DMS79 (cell line): ENCODE measurements around the gene MYOZ1.

Source experiments
- DNase-seq: peaks from one replicate; lab custom pipeline; 2025; lab: John Stamatoyannopoulos, UW

MYOZ1 gene

GRCh38 chr10:73593812-73594211 lies 47.5 kb downstream of the MYOZ1 start:
- no peak for DNase-seq

- no peak for DNase-seq
These were observed 48.2 kb downstream of the MYOZ1 start for GRCh38 chr10:73593110-73593509.

DNA sequence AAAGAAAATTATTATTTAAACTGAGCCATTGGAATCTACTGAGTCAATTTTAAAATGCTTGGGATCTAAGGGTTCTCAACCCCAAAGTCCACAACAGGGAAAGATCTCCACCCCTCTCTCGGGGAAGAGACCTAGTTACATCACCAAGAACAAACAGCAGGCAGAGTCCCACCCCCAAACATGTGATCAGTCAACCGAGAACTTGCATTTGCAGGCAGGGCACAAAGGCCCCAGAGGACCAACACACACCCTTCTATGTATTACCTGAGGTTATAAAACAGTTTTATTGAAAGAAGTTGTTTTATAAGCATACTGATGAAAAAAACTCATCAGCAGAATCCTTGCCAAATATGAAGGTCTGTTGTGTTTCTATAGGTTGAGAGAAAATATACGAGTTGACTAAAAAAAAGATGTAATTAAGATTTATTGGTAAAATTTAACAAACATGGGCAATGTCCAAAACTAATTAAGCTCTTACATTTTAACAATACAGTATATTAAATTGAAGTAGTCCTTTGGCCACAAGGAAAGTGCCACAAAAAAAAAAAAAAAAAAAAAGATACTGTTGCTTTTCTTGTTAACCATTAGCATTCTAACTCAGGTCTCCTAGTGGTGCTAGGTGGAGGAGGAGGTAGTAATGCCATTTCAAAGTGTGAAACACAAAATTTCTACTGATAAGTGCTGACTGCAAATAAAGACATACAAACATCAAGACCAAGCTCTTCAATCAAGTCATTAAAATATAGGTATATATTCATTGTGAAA lies 49.2 kb downstream of the MYOZ1 start:
- DNase-seq = peak; percentile 8

DNA sequence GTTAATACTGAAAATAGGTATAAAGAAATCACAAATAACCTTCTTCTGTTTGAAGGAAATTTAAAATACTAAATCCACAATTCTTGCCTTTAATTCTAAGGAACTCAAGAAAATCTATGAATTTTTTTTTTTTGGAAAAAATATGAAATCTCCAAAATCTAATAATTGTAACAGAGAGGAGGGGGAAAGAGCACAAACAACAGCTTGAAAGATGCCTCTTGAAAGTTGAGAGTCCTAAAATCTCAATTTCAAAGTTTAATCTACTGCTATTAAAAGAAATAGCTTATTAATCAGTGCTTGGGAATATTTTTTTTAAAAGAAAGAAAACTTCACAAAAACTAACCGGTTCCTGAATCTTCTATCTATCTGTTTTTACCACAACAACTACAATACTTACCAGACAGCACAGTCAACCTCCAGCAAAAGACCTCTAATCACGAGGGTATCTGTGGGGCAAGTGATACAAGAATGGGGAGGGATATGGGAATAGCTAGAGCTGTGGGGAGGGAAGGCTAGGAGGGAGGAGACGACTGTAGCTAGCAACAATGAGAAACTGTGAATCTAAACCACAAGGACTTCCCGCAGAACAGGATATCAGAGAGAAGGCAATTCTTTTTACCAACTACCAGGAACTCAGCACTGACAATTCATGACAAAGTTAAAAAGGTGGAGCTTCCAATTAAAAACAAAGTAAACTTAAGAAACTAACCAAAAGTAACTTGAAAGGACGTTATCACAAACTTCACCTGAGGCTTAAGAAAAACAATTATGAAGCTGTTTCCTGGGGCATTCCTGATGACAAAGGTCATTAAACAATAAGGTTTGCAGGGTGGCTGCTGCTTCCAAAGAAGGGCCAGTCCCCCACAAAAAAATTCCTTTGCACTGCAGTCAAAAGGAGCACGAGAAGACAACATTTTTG lies 50.1 kb downstream of the MYOZ1 start, which contains the start of gene USP54:
USP54 (minus strand) TSS at position 462 of the 919 bp plus-strand sequence. CDS start 15,684 bp downstream, outside the sequence.
- no peak for DNase-seq

- DNase-seq = no peak
These were observed 51.6 kb downstream of the MYOZ1 start for GRCh38 chr10:73589563-73590126.

DNA sequence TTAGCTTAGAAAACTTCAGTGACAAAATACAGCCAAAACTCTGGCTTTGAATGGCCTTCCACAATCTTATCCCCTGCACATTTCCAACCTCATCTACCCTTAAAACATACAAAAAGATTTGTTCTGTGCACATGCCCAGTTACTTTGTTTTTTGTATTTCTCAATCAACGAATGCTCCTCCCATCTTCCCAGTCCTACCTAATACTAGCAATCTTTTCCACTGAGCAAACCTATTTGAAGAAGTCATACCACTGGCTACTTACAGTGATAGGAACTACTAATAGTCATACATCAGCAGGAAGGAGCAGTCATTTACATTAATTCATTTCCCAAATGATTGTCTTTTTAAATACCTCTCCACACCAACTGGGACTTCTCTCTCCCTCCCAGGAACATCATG lies 52.6 kb downstream of the MYOZ1 start:
- no peak for DNase-seq

DNA sequence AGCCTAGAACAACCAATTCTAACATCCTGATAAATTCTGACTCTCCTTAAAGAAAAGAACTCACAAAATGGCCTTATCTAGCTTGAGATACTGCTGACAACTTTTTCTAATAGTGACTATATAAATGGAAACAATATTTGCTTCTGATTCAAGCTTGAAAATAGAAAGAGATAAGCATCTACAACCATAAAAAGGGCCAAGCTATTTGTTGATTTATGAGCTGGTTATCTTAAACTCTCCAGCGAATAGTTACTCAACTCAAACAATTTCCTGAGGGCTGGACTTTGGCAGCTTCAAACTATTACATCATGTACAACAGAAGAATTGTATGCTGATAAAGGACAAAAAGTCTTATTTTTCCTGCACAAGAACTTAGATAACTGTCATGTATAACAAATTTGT lies 54.7 kb downstream of the MYOZ1 start:
- no peak for DNase-seq

- DNase-seq = no peak
These were observed 55.9 kb downstream of the MYOZ1 start for GRCh38 chr10:73585327-73585726.

- no peak for DNase-seq
These were observed 56.5 kb downstream of the MYOZ1 start for GRCh38 chr10:73584737-73585136.

DNA sequence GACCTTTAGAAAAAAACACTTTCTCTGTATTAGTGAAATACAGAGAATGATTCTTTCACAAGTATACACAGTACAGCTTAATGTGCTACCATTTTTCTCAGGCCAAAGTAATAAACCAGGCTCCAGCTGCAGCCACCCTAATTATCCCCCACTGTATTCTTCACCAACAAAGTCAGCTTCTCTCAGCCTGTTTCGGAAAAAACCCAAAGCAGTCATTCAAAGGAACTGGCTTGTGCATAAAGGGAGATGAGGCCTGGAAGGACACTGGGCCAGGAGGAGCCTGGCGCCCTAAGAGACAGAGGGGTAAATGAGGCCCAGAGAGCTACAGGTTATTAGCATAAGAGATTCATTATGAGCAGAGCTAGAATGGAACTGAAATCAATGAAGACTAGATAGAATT lies 59.4 kb downstream of the MYOZ1 start:
- DNase-seq = no peak
